Neuronal stem cell (in vitro differentiated cells): Measurements from ENCODE around the gene GRAMD4. TPM values are rescaled to one million over a fixed set of nuclear protein-coding genes. Genes with fewer than 3 reads are reported as not detected.

Source experiments
- DNase-seq: peaks from one replicate; pipeline ENCODE4 v3.0.0-alpha.2; 2013; ENCODE audit warnings: low spot score
- H2AFZ ChIP-seq: one replicate; pipeline ENCODE4 v1.6.1; 2013; ENCODE audit warnings: mild to moderate bottlenecking, low read length, inconsistent platforms
- H2AK5ac ChIP-seq: 2 replicates; pipeline ENCODE4 v1.6.1; 2013; ENCODE audit warnings: low read depth, mild to moderate bottlenecking, inconsistent platforms, low read length, moderate library complexity, mixed read lengths
- H2BK120ac ChIP-seq: 2 replicates; pipeline ENCODE4 v1.6.1; 2013; ENCODE audit warnings: low read depth, mild to moderate bottlenecking, inconsistent platforms, low read length, moderate library complexity, mixed read lengths
- H2BK12ac ChIP-seq: one replicate; pipeline ENCODE4 v1.6.1; 2013; ENCODE audit warnings: low read length, inconsistent platforms
- H2BK15ac ChIP-seq: 2 replicates; pipeline ENCODE4 v1.6.1; 2013; ENCODE audit warnings: mild to moderate bottlenecking, low read length, inconsistent platforms, mixed read lengths
- H2BK5ac ChIP-seq: one replicate; pipeline ENCODE4 v1.6.1; 2013; ENCODE audit warnings: inconsistent platforms, mild to moderate bottlenecking, low read length, moderate library complexity
- H3K14ac ChIP-seq: one replicate; pipeline ENCODE4 v1.6.1; 2013; ENCODE audit warnings: low read length, inconsistent platforms
- H3K18ac ChIP-seq: 2 replicates; pipeline ENCODE4 v1.6.1; 2013; ENCODE audit warnings: low read length, inconsistent platforms
- H3K23ac ChIP-seq: 2 replicates; pipeline ENCODE4 v1.6.1; 2013; ENCODE audit warnings: low read depth, mild to moderate bottlenecking, mixed read lengths, low read length, inconsistent platforms; ENCODE audit not compliant: poor library complexity
- H3K27ac ChIP-seq: replicated peaks from 3 replicates; pipeline ENCODE4 v1.5.1; 2013; ENCODE audit warnings: low read length, inconsistent platforms
- H3K27me3 ChIP-seq, 3 experiments: 2 replicates each; pipeline ENCODE4 v1.6.1; 2013; ENCODE audit warnings: low read length in 3 of 3, mild to moderate bottlenecking in 2 of 3, inconsistent platforms in 1 of 3, low read depth in 1 of 3, mixed read lengths in 1 of 3, moderate library complexity in 1 of 3; ENCODE audit not compliant: control insufficient read depth in 3 of 3, insufficient read depth in 3 of 3
- H3K36me3 ChIP-seq, 2 donors: replicated peaks in 1 of 2; 2 replicates each; pipeline ENCODE4 v1.6.1; 2013; ENCODE audit warnings: low read length in 2 of 2; ENCODE audit not compliant: control insufficient read depth in 2 of 2, insufficient read depth in 2 of 2
- H3K4ac ChIP-seq: 2 replicates; pipeline ENCODE4 v1.6.1; 2013; ENCODE audit warnings: inconsistent platforms, mild to moderate bottlenecking, low read length, moderate library complexity
- H3K4me1 ChIP-seq, 2 donors: 1 replicate in 1 of 2; 2 replicates in 1 of 2; pipeline ENCODE4 v1.6.1; 2013; ENCODE audit warnings: low read length in 2 of 2, low read depth in 1 of 2; ENCODE audit not compliant: control insufficient read depth in 2 of 2, insufficient read depth in 1 of 2
- H3K4me2 ChIP-seq: one replicate; pipeline ENCODE4 v1.6.1; 2013; ENCODE audit warnings: mild to moderate bottlenecking, low read length, inconsistent platforms; ENCODE audit not compliant: insufficient read depth, poor library complexity, severe bottlenecking
- H3K4me3 ChIP-seq, 2 donors: 2 replicates each; pipeline ENCODE4 v1.5.1; 2013; ENCODE audit warnings: low read length in 2 of 2, mild to moderate bottlenecking in 2 of 2, inconsistent platforms in 1 of 2, moderate library complexity in 1 of 2
- H3K79me1 ChIP-seq: one replicate; pipeline ENCODE4 v1.6.1; 2013; ENCODE audit warnings: low read depth, mild to moderate bottlenecking, inconsistent platforms, low read length, moderate library complexity
- H3K9ac ChIP-seq: one replicate; pipeline ENCODE4 v1.6.1; 2013; ENCODE audit warnings: mild to moderate bottlenecking, low read depth, low read length, inconsistent platforms; ENCODE audit not compliant: poor library complexity
- H3K9me3 ChIP-seq, 2 donors: replicated peaks in 1 of 2; 2 replicates each; pipeline versions ENCODE3 to v1.6.1; 2013; ENCODE audit warnings: low read length in 2 of 2, mild to moderate bottlenecking in 2 of 2, inconsistent platforms in 1 of 2, low read depth in 1 of 2, mixed read lengths in 1 of 2, moderate library complexity in 1 of 2; ENCODE audit not compliant: control insufficient read depth in 2 of 2, insufficient read depth in 1 of 2
- H4K8ac ChIP-seq: one replicate; pipeline ENCODE4 v1.6.1; 2013; ENCODE audit warnings: low read depth, mild to moderate bottlenecking, inconsistent platforms, low read length, moderate library complexity
- H4K91ac ChIP-seq: one replicate; pipeline ENCODE4 v1.6.1; 2013; ENCODE audit warnings: low read length, low read depth, mild to moderate bottlenecking, inconsistent platforms; ENCODE audit not compliant: poor library complexity
- WGBS, 2 donors: extraction: QIAGEN DNeasy Blood & Tissue Kit; methylation state at CpG; one replicate each; pipeline ENCODE4 v1.1.7; 2013; ENCODE audit warnings: missing lambda C conversion rate in 2 of 2, mixed read lengths in 1 of 2; ENCODE audit not compliant: insufficient read length in 2 of 2, insufficient replicate concordance in 1 of 2; ENCODE audit errors: extremely low coverage in 2 of 2; 5-methylcytosine and 5-hydroxymethylcytosine counted together
- polyA plus RNA-seq, 2 experiments: library from polyadenylated mRNA; stranded (reverse); fragments of 200-250 nt; gene quantifications; one replicate each; pipeline ENCODE4 v1.2.3, GENCODE V29; 2013

GRAMD4 gene
- 13.1 TPM for polyA plus RNA-seq (2013, experiment 1 of 2)
- polyA plus RNA-seq (2013, experiment 2 of 2), result 11.3 TPM

DNA sequence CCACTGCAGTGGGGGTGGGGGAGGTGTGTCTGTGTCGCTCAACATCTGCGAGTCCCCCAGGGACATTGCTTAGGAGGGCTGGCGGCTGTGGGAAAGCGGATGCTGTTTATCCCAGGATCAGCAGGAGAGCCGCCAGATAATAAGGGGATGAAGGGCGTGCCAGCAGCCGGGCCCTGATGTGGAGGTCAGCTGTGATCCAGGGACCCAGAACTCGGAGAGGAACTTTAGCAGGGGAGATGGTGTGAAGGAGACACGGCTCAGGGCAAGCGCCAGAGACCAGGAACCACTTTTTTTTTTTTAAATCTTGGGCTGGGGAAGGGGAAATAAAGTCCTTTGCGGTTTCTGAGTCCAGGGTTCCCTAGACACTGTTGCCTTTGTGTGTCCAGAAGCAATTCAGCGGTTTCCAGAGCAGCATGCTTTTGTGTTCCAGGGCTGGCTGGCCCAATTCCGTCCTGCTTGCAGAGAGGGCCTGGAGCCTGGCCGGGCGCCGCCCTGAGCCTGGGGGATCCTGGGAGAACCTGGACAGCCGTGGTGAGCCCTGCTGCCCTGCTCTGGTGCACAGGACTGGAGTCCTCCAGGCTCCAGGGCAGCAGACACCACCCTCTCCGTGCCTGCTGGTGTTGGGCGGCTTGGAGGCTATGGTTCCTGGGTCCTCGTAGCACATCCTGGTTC lies at the start of gene GRAMD4:
TSS of gene GRAMD4 (plus strand) at position 557 of the 672 bp plus-strand sequence. CDS start 6,414 bp downstream, outside the sequence.
- H4K91ac ChIP-seq, result no peak within 1 kb of the TSS
- peak within 1 kb of the TSS; percentile 26 for H3K23ac ChIP-seq
- H2BK12ac ChIP-seq, result peak within 1 kb of the TSS; percentile 91
- peak within 1 kb of the TSS; percentile 92 for H3K18ac ChIP-seq
- peaks cover 14 to 15% of the 10 kb centered on the region in 2 donors for H3K4me1 ChIP-seq
- peak within 1 kb of the TSS; percentile 57 for H3K27ac ChIP-seq
- H2AK5ac ChIP-seq, result peak within 1 kb of the TSS; percentile 96
- H3K9me3 ChIP-seq, result no peaks in the 10 kb centered on the region
- DNase-seq, result no peak
- H3K14ac ChIP-seq, result peak within 1 kb of the TSS; percentile 82
- no peak within 1 kb of the TSS for H3K4ac ChIP-seq
- peak within 1 kb of the TSS; percentile 82 for H2BK5ac ChIP-seq
- no peaks in the 10 kb centered on the region for H3K36me3 ChIP-seq
- peak within 1 kb of the TSS; percentile 93 for H2BK15ac ChIP-seq
- H2BK120ac ChIP-seq, result peak within 1 kb of the TSS; percentile 87
- peak within 1 kb of the TSS in 1 of 2 donors; percentile 39 for H3K4me3 ChIP-seq
- H3K27me3 ChIP-seq, result no peaks in the 10 kb centered on the region
- no peak within 1 kb of the TSS for H3K4me2 ChIP-seq
- peaks cover 3% of the 10 kb centered on the region for H3K79me1 ChIP-seq
- peak within 1 kb of the TSS; percentile 74 for H3K9ac ChIP-seq
- peak within 1 kb of the TSS; percentile 48 for H4K8ac ChIP-seq
- no peak within 1 kb of the TSS for H2AFZ ChIP-seq
- WGBS, 2 donors, result no CpG with 5 or more reads among the region's 20 CpGs

GRCh38 chr22:46571642-46572250 lies 48.4 kb upstream of the GRAMD4 start:
- WGBS, 2 donors, result no CpG with 5 or more reads among the region's 7 CpGs
- no peak overlapping the region for H3K27ac ChIP-seq

DNA sequence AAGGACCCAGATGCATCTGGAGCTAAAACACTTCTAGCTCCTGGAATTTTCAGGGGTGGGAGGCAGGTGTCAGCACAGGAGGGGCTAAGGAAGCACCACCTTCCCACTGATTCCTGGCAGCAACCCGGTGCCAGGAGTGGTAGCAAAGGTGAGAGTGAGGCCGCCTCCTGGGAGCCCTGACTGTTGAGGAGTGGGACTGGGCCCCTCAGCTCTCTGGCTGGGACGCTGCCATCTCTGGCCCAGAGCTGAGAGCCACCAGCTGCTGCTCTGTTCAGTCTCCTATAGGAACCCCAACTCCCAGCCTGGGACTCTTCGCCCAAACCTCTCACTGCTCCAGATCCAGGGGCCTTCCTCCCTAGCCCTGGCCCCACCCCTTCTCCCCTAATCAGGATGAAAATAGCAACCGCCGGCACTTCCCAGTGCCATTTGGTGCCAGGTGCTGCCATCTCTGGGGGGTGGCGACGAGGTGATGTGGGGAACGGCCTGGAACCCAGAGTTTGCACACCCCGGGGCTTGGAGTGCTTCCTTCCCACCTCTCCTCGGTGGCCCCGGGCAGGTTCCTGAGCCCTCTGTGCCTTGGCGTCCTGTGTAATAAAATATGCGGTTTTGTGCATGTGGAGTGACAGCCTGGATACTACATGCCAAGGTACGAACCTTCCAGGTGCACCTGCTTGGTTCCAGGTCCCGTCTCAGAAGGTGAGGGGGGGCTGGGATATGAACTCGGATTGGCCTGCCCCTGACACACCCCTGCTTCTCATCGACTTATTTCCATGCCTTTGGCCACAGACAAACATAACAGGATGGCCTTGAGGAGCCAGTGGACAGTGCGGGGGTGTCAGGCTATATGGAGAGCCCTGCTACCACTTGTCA lies 47.0 kb upstream of the GRAMD4 start:
- no peak overlapping the region for H3K4me2 ChIP-seq
- no peak overlapping the region for H3K9ac ChIP-seq
- H3K4me1 ChIP-seq, result peaks cover 7 to 12% of the 10 kb centered on the region in 2 donors
- H3K23ac ChIP-seq, result no peak overlapping the region
- H2BK5ac ChIP-seq, result no peak overlapping the region
- no peak overlapping the region for H3K4ac ChIP-seq
- no peak overlapping the region for H4K8ac ChIP-seq
- H2BK12ac ChIP-seq, result no peak overlapping the region
- peak overlapping the region; percentile 62 for H2BK15ac ChIP-seq
- H3K14ac ChIP-seq, result no peak overlapping the region
- peak overlapping the region; percentile 41 for H2AK5ac ChIP-seq
- H3K36me3 ChIP-seq, result no peaks in the 10 kb centered on the region
- peaks cover 0 to 28% (median 18%) of the 10 kb centered on the region in 3 experiments for H3K27me3 ChIP-seq
- no CpG with 5 or more reads among the region's 19 CpGs for WGBS, 2 donors
- no peak overlapping the region for H2BK120ac ChIP-seq
- no peak overlapping the region for H4K91ac ChIP-seq
- no peak overlapping the region for H3K27ac ChIP-seq
- H2AFZ ChIP-seq, result no peak overlapping the region
- H3K79me1 ChIP-seq, result peaks cover 7% of the 10 kb centered on the region
- peak overlapping the region; percentile 37 for H3K18ac ChIP-seq
- H3K9me3 ChIP-seq, result peaks cover 5 to 17% of the 10 kb centered on the region in 2 donors
- no peak overlapping the region for H3K4me3 ChIP-seq
- no peak for DNase-seq

More at GRCh38 chr22:46571642-46572250, 48.4 kb upstream of the GRAMD4 start:
- Histone ChIP-seq H3K9me3 (peaks cover 5 to 17% of the 10 kb centered on the region in 2 donors), H4K8ac (no peak overlapping the region), H3K9ac (no peak overlapping the region), H3K23ac (no peak overlapping the region), H3K4me3 (peak overlapping the region in 1 of 2 donors; percentile 45), H2BK15ac (no peak overlapping the region), H3K36me3 (no peaks in the 10 kb centered on the region), H3K4me1 (peaks cover 0 to 7% of the 10 kb centered on the region in 2 donors), H4K91ac (no peak overlapping the region), H3K18ac (no peak overlapping the region), H2BK120ac (no peak overlapping the region), H3K14ac (no peak overlapping the region), H3K4ac (no peak overlapping the region), H3K79me1 (no peaks in the 10 kb centered on the region), H2BK5ac (no peak overlapping the region), H3K4me2 (no peak overlapping the region), H2BK12ac (no peak overlapping the region), H3K27me3 (peaks cover 0 to 21% (median 18%) of the 10 kb centered on the region in 3 experiments), H2AFZ (no peak overlapping the region), H2AK5ac (no peak overlapping the region)
- no peak for DNase-seq
